Posterior vena cava (tissue), 2 donors: ENCODE data around the gene CABP5. TPM values are rescaled to one million over a fixed set of nuclear protein-coding genes. Genes with fewer than 3 reads are reported as not detected.
"Not testable (repeated sequence)": the region's sequence is repeated elsewhere in the genome, so short reads cannot be mapped to it uniquely, and the experiment has no call there.

ENCODE experiments used
- DNase-seq: peaks from one replicate; pipeline ENCODE4 v3.0.0-alpha.2; 2020; ENCODE audit warnings: low spot score
- intact Hi-C, 2 donors: fragments of 100-400 bp; cut with DNase I; formaldehyde crosslinking; loops; one replicate each; pipeline versions ENCODE4 v1.14.1 to v1.14.2; 2022 to 2023
- long read RNA-seq, 2 donors: library from polyadenylated mRNA; unstranded; transcript quantifications; one replicate each; pipeline ENCODE4 v2.0.0, GENCODE V29; 2020 to 2021
- total RNA-seq, 2 donors: library from RNA; stranded (reverse); fragmentation: NEBNext Ultra II Directional; extraction: Animal tissue kit (Norgen Biotek cat#: 25700); gene quantifications; one replicate each; pipeline ENCODE4 v1.2.1, GENCODE V29; 2021
- donor health status: DM: yes; HTN: yes; CAD: no.
- donor health status: DM: yes; HTN: yes; CAD: no.

CABP5 gene
- total RNA-seq = not detected
- long read RNA-seq, donor 1 = 0 reads
- long read RNA-seq, donor 2 = 0 reads

GRCh38 chr19:48043675-48044258, at the start of gene CABP5:
TSS of gene CABP5 (minus strand) at chr19:48044079. CDS start at chr19:48043922, 157 bp downstream.
- intact Hi-C loops = no loop called here
- DNase-seq = peak; percentile 43

DNA sequence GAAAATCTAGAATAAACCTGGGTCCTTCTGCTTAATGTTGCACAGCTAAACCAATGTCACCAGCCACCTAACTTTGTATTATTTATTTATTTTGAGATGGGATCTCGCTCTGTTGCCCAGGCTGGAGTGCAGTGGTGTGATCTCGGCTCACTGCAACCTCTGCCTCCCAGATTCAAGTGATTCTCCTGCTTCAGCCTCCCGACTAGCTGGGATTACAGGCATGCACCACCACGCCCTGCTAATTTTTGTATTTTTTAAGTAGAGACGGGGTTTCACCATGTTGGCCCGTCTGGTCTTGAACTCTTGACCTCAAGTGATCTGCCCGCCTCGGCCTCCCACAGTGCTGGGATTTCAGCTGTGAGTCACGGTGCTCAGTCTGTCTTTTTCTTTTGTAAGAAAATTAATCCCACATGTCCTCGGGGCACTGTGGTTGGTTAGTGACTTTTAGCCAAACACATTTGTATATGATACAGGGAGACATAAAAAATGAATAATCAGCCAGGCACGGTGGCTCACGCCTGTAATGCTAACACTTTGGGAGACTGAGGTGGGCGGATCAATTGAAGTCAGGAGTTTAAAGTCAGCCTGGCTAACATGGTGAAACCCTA, 47.3 kb upstream of the CABP5 start:
- intact Hi-C loops = loop anchor here in 1 of 2 donors (10.0 kb wide), 1 partner anchor 126 kb away; no protein-coding TSS in a partner anchor
- peak; percentile 58 for DNase-seq

- intact Hi-C loops = loop anchor here in 1 of 2 donors (10.0 kb wide), 1 partner anchor 126 kb away; no protein-coding TSS in a partner anchor
- peak; percentile 20 for DNase-seq
Measured at GRCh38 chr19:48090281-48090802, 46.5 kb upstream of the CABP5 start.

DNA sequence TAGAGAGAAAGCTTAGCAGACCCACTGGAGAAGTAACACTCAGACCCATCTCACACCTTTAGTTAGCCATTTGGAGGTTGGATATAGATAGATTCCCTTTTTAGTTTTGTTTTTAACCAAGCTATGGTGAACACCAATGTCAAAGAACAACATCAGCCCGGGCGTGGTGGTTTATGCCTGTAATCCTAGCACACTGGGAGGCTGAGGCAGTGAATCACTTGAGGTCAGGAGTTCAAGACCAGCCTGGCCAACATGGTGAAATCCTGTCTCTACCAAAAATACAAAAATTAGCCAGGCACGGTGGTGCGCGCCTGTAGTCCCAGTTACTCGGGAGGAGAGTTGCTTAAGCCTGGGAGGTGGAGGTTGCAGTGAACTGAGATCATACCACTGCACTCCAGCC, 45.1 kb upstream of the CABP5 start:
- DNase-seq = peak; percentile 69
- intact Hi-C loops = not testable (repeated sequence)

GRCh38 chr19:48085904-48086864, 42.3 kb upstream of the CABP5 start:
- peak; percentile 43 for DNase-seq
- intact Hi-C loops = no loop called here

GRCh38 chr19:48085076-48085475, 41.2 kb upstream of the CABP5 start:
- DNase-seq = peak; percentile 24
- intact Hi-C loops = no loop called here

DNA sequence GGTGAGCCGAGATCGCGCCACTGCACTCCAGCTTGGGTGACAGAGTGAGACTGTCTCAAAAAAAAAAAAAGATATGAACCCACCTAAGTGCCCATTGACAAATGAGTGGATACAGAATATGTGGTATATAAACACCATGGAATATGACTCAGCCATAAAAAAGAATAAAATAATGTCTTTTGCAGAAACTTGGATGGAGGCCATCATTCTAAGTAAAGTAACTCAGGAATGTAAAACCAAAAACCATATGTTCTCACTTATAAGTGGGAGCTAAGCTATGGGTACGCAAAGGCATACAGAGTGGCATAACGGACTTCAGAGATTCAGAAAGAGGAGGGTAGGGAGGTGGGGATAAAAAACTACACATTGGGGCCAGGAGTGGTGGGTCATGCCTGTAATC, 37.2 kb upstream of the CABP5 start:
- DNase-seq = no peak
- intact Hi-C loops = no loop called here

GRCh38 chr19:48070177-48070769, 26.4 kb upstream of the CABP5 start:
- not testable (repeated sequence) for DNase-seq
- intact Hi-C loops = loop anchor here in 1 of 2 donors (5.0 kb wide), 1 partner anchor 658 kb away; no protein-coding TSS in a partner anchor

GRCh38 chr19:48069435-48069834, 25.6 kb upstream of the CABP5 start:
- intact Hi-C loops = no loop called here
- DNase-seq = no peak

DNA sequence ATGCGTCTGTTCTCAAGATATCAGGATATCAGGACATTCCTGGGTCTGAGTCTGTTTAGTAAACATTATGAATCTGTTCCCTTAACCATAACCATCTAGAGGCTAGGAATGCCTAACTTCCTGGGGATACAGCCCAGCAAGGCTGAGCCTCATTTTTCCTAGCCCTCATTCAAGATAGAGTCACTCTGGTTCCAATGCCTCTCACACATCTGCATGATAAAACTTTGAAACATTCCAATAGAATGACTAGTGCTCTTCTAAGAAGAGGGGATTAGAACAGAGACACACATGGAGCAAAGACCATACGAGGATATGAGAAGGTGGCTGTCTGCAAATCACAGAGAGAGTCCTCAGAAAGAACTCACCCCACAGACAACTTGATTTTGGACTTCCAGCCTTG, 20.6 kb upstream of the CABP5 start:
- intact Hi-C loops = no loop called here
- no peak for DNase-seq

GRCh38 chr19:48061401-48062344, 17.8 kb upstream of the CABP5 start:
- intact Hi-C loops = no loop called here
- DNase-seq = no peak

- DNase-seq = no peak
- intact Hi-C loops = no loop called here
Measured at GRCh38 chr19:48060381-48060780, 16.5 kb upstream of the CABP5 start.

DNA sequence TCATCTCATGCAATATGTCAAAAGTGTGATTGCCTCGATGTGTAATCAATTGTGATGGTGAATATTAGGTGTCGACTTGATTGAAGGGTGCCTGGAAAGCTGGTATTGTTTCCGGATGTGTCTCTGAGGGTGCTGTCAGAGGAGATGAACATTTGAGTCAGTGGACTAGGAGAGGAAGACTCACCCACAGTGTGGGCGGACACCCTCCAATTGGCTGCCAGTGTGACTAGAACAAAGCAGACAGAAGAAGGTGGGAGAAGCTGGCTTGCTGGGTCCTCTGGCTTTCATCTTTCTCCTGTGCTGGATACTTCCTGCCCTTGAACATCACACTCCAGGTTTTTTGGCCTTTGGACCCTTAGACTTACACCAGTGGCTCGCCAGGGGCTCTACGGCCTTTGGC, 15.5 kb upstream of the CABP5 start:
- intact Hi-C loops = no loop called here
- no peak for DNase-seq

GRCh38 chr19:48053856-48054255, 10.0 kb upstream of the CABP5 start:
- intact Hi-C loops = no loop called here
- no peak for DNase-seq

GRCh38 chr19:48053076-48053475, 9.2 kb upstream of the CABP5 start:
- DNase-seq = no peak
- intact Hi-C loops = no loop called here

- intact Hi-C loops = no loop called here
- DNase-seq = no peak
Measured at GRCh38 chr19:48051335-48052033, 7.6 kb upstream of the CABP5 start.

GRCh38 chr19:48044561-48044960, 682 bp upstream of the CABP5 start:
- DNase-seq = peak; percentile 2
- intact Hi-C loops = no loop called here
